CD8-positive, alpha-beta memory T cell (primary cell): ENCODE results near the gene NMU. TPM values are rescaled to one million over a fixed set of nuclear protein-coding genes. Genes with fewer than 3 reads are reported as not detected.
"Not testable (repeated sequence)": the region's sequence is repeated elsewhere in the genome, so short reads cannot be mapped to it uniquely, and the experiment has no call there.

Source experiments
- CTCF ChIA-PET: fragments of 350-600 bp; sonication (Branson Sonifier 250); formaldehyde crosslinking; loops from one replicate; lab custom pipeline; 2021; ENCODE audit warnings: antibody characterized with exemption; lab: Charles Lee
- POLR2A ChIA-PET: fragments of 350-600 bp; sonication (Branson Sonifier 250); formaldehyde crosslinking; loops from one replicate; lab custom pipeline; 2021; ENCODE audit warnings: antibody characterized with exemption; lab: Charles Lee
- DNase-seq, 5 donors: peaks; one replicate each; pipeline versions ENCODE4 v3.0.0 to v3.0.0-alpha.2; 2020 to 2022; ENCODE audit warnings: mixed read lengths in 1 of 5
- H3K27ac ChIP-seq: one replicate; pipeline ENCODE4 v1.7.0; 2013; ENCODE audit warnings: low read depth, mild to moderate bottlenecking, low read length, moderate library complexity
- H3K27me3 ChIP-seq: 2 replicates; pipeline ENCODE4 v1.7.0; 2013; ENCODE audit warnings: low read length, mild to moderate bottlenecking; ENCODE audit not compliant: insufficient read depth, poor library complexity, severe bottlenecking
- H3K36me3 ChIP-seq: 2 replicates; pipeline ENCODE4 v1.7.0; 2013; ENCODE audit warnings: mild to moderate bottlenecking, low read length, moderate library complexity; ENCODE audit not compliant: insufficient read depth
- H3K4me1 ChIP-seq: 2 replicates; pipeline ENCODE4 v1.7.0; 2013; ENCODE audit warnings: mild to moderate bottlenecking, low read length, moderate library complexity; ENCODE audit not compliant: insufficient read depth
- H3K4me3 ChIP-seq: 2 replicates; pipeline ENCODE4 v1.7.0; 2013; ENCODE audit warnings: mild to moderate bottlenecking, low read length
- H3K9me3 ChIP-seq: 2 replicates; pipeline ENCODE4 v1.7.0; 2013; ENCODE audit warnings: mild to moderate bottlenecking, low read length
- H3K27ac Mint-ChIP-seq, 8 donors: one replicate each; pipeline ENCODE4 v1.8.0; 2020 to 2021; ENCODE audit warnings: mixed read lengths in 8 of 8, mild to moderate bottlenecking in 6 of 8, inconsistent platforms in 3 of 8, moderate library complexity in 3 of 8
- H3K27me3 Mint-ChIP-seq, 2 donors: one replicate each; pipeline ENCODE4 v1.8.0; 2020 to 2021; ENCODE audit warnings: mixed read lengths in 2 of 2, mild to moderate bottlenecking in 1 of 2, moderate library complexity in 1 of 2
- H3K36me3 Mint-ChIP-seq, 3 donors: one replicate each; pipeline ENCODE4 v1.8.0; 2020 to 2021; ENCODE audit warnings: mixed read lengths in 3 of 3, inconsistent platforms in 1 of 3, mild to moderate bottlenecking in 1 of 3
- H3K4me1 Mint-ChIP-seq, 3 donors: one replicate each; pipeline ENCODE4 v1.8.0; 2020 to 2021; ENCODE audit warnings: mixed read lengths in 3 of 3, inconsistent platforms in 1 of 3, mild to moderate bottlenecking in 1 of 3
- H3K4me3 Mint-ChIP-seq, 7 donors: one replicate each; pipeline ENCODE4 v1.8.0; 2020 to 2021; ENCODE audit warnings: mixed read lengths in 7 of 7, mild to moderate bottlenecking in 6 of 7, moderate library complexity in 4 of 7, inconsistent platforms in 2 of 7
- H3K9me3 Mint-ChIP-seq, 5 donors: one replicate each; pipeline ENCODE4 v1.8.0; 2020 to 2022; ENCODE audit warnings: mixed read lengths in 5 of 5, mild to moderate bottlenecking in 3 of 5, moderate library complexity in 2 of 5, inconsistent platforms in 1 of 5
- polyA plus RNA-seq: library from polyadenylated mRNA; unstranded; fragments of 300-500 nt; fragmentation: Illumina TruSeq; gene quantifications from one replicate; pipeline ENCODE4 v1.2.3, GENCODE V29; 2021
- total RNA-seq, 2 experiments: library from RNA; stranded (reverse); gene quantifications; one replicate each; pipeline ENCODE4 v1.2.3, GENCODE V29; 2021

NMU gene
- total RNA-seq: not detected
- polyA plus RNA-seq: 2.2 TPM

GRCh38 chr4:55635741-55636655 is at the start of gene NMU:
TSS of gene NMU (minus strand) at chr4:55636298. CDS start at chr4:55636192, 106 bp downstream.
- CTCF ChIA-PET: interaction anchor here (1.2 kb wide), 1 partner anchor 9 kb away, joined by 4 read pairs; no protein-coding TSS in a partner anchor

GRCh38 chr4:55684276-55684675 is 48.2 kb upstream of the NMU start:
- Histone ChIP-seq H3K27me3 (no peaks in the 10 kb centered on the region), H3K27ac (no peak overlapping the region), H3K36me3 (no peaks in the 10 kb centered on the region), H3K9me3 (no peaks in the 10 kb centered on the region), H3K4me1 (no peaks in the 10 kb centered on the region), H3K4me3 (no peak overlapping the region)
- H3K4me3 Mint-ChIP-seq: no peak overlapping the region
- H3K27me3 Mint-ChIP-seq: peaks cover 8 to 9% of the 10 kb centered on the region in 2 donors
- no peaks in the 10 kb centered on the region for H3K9me3 Mint-ChIP-seq
- H3K27ac Mint-ChIP-seq: no peak overlapping the region
- CTCF ChIA-PET: no interaction called here
- POLR2A ChIA-PET: no interaction called here
- no peaks in the 10 kb centered on the region for H3K4me1 Mint-ChIP-seq
- H3K36me3 Mint-ChIP-seq: no peaks in the 10 kb centered on the region
- no peak for DNase-seq

More at GRCh38 chr4:55635741-55636655, at the start of gene NMU:
- Mint-ChIP-seq H3K36me3 (no peaks in the 10 kb centered on the region), H3K4me1 (peaks cover 13 to 21% (median 16%) of the 10 kb centered on the region in 3 donors), H3K27ac (peak within 1 kb of the TSS in 3 of 8 donors; percentile 2 to 74 (median 29)), H3K27me3 (peaks cover 21 to 64% of the 10 kb centered on the region in 2 donors), H3K9me3 (no peaks in the 10 kb centered on the region), H3K4me3 (peak within 1 kb of the TSS in 6 of 7 donors; percentile 58 to 78 (median 68))
- peak within 1 kb of the TSS; percentile 33 for H3K4me3 ChIP-seq
- H3K27ac ChIP-seq: peak within 1 kb of the TSS; percentile 75
- no peaks in the 10 kb centered on the region for H3K36me3 ChIP-seq
- POLR2A ChIA-PET: no interaction called here
- DNase-seq: peak in 2 of 5 donors; percentile 3 to 17
- H3K27me3 ChIP-seq: no peaks in the 10 kb centered on the region
- H3K4me1 ChIP-seq: no peaks in the 10 kb centered on the region
- H3K9me3 ChIP-seq: no peaks in the 10 kb centered on the region

- H3K9me3 ChIP-seq, CTCF ChIA-PET, H3K27ac ChIP-seq, H3K27me3 ChIP-seq, DNase-seq, H3K4me1 ChIP-seq, H3K27ac Mint-ChIP-seq, H3K4me1 Mint-ChIP-seq, POLR2A ChIA-PET, H3K36me3 ChIP-seq, H3K36me3 Mint-ChIP-seq, H3K9me3 Mint-ChIP-seq, H3K27me3 Mint-ChIP-seq, H3K4me3 ChIP-seq, H3K4me3 Mint-ChIP-seq: not testable (repeated sequence)
Observed at GRCh38 chr4:55682797-55683196, 46.7 kb upstream of the NMU start.

- Histone ChIP-seq H3K4me3 (no peak overlapping the region), H3K27ac (no peak overlapping the region), H3K36me3 (no peaks in the 10 kb centered on the region), H3K27me3 (no peaks in the 10 kb centered on the region), H3K9me3 (no peaks in the 10 kb centered on the region), H3K4me1 (no peaks in the 10 kb centered on the region)
- Mint-ChIP-seq H3K36me3 (no peaks in the 10 kb centered on the region), H3K9me3 (no peaks in the 10 kb centered on the region), H3K27me3 (peaks cover 5 to 7% of the 10 kb centered on the region in 2 donors), H3K4me3 (no peak overlapping the region), H3K4me1 (no peaks in the 10 kb centered on the region), H3K27ac (no peak overlapping the region)
- no peak for DNase-seq
- POLR2A ChIA-PET: no interaction called here
- CTCF ChIA-PET: no interaction called here
Observed at GRCh38 chr4:55682295-55682694, 46.2 kb upstream of the NMU start.

- Mint-ChIP-seq H3K4me3 (no peak overlapping the region), H3K27me3 (peaks cover 5 to 7% of the 10 kb centered on the region in 2 donors), H3K27ac (no peak overlapping the region), H3K36me3 (no peaks in the 10 kb centered on the region), H3K4me1 (no peaks in the 10 kb centered on the region), H3K9me3 (no peaks in the 10 kb centered on the region)
- no peaks in the 10 kb centered on the region for H3K36me3 ChIP-seq
- DNase-seq: no peak
- H3K9me3 ChIP-seq: no peaks in the 10 kb centered on the region
- H3K27me3 ChIP-seq: no peaks in the 10 kb centered on the region
- no peak overlapping the region for H3K27ac ChIP-seq
- ChIA-PET CTCF (no interaction called here), POLR2A (no interaction called here)
- H3K4me3 ChIP-seq: no peak overlapping the region
- no peaks in the 10 kb centered on the region for H3K4me1 ChIP-seq
Observed at GRCh38 chr4:55681430-55681829, 45.3 kb upstream of the NMU start.

- no peaks in the 10 kb centered on the region for H3K27me3 ChIP-seq
- ChIA-PET POLR2A (no interaction called here), CTCF (no interaction called here)
- H3K4me3 Mint-ChIP-seq: no peak overlapping the region
- H3K4me3 ChIP-seq: no peak overlapping the region
- H3K36me3 ChIP-seq: no peaks in the 10 kb centered on the region
- H3K9me3 ChIP-seq: no peaks in the 10 kb centered on the region
- H3K27me3 Mint-ChIP-seq: peaks cover 7 to 38% of the 10 kb centered on the region in 2 donors
- no peak overlapping the region for H3K27ac ChIP-seq
- peaks cover 0 to 9% (median 0%) of the 10 kb centered on the region in 3 donors for H3K36me3 Mint-ChIP-seq
- H3K27ac Mint-ChIP-seq: no peak overlapping the region
- H3K4me1 ChIP-seq: no peaks in the 10 kb centered on the region
- DNase-seq: no peak
- no peaks in the 10 kb centered on the region for H3K4me1 Mint-ChIP-seq
- peaks cover 0 to 9% (median 2%) of the 10 kb centered on the region in 5 donors for H3K9me3 Mint-ChIP-seq
Observed at GRCh38 chr4:55675196-55675793, 39.2 kb upstream of the NMU start.

- Histone ChIP-seq H3K36me3 (no peaks in the 10 kb centered on the region), H3K27me3 (no peaks in the 10 kb centered on the region), H3K27ac (no peak overlapping the region), H3K9me3 (no peaks in the 10 kb centered on the region), H3K4me3 (no peak overlapping the region), H3K4me1 (no peaks in the 10 kb centered on the region)
- Mint-ChIP-seq H3K4me3 (no peak overlapping the region), H3K27me3 (peaks cover 8 to 48% of the 10 kb centered on the region in 2 donors), H3K9me3 (peaks cover 0 to 9% (median 2%) of the 10 kb centered on the region in 5 donors), H3K36me3 (peaks cover 0 to 9% (median 0%) of the 10 kb centered on the region in 3 donors), H3K27ac (no peak overlapping the region), H3K4me1 (no peaks in the 10 kb centered on the region)
- ChIA-PET POLR2A (no interaction called here), CTCF (no interaction called here)
- no peak for DNase-seq
Observed at GRCh38 chr4:55673424-55673823, 37.3 kb upstream of the NMU start.

- no peak for DNase-seq
- no peak overlapping the region for H3K4me3 Mint-ChIP-seq
- Histone ChIP-seq H3K36me3 (no peaks in the 10 kb centered on the region), H3K27me3 (no peaks in the 10 kb centered on the region), H3K27ac (no peak overlapping the region), H3K4me3 (no peak overlapping the region), H3K4me1 (no peaks in the 10 kb centered on the region), H3K9me3 (no peaks in the 10 kb centered on the region)
- ChIA-PET CTCF (no interaction called here), POLR2A (no interaction called here)
- H3K27me3 Mint-ChIP-seq: peaks cover 11 to 54% of the 10 kb centered on the region in 2 donors
- H3K9me3 Mint-ChIP-seq: peaks cover 0 to 9% (median 2%) of the 10 kb centered on the region in 5 donors
- no peaks in the 10 kb centered on the region for H3K4me1 Mint-ChIP-seq
- peaks cover 0 to 9% (median 0%) of the 10 kb centered on the region in 3 donors for H3K36me3 Mint-ChIP-seq
- H3K27ac Mint-ChIP-seq: no peak overlapping the region
Observed at GRCh38 chr4:55671667-55672066, 35.6 kb upstream of the NMU start.
